IMR-90 (cell line): ENCODE results near the gene NR5A2. TPM values are rescaled to one million over a fixed set of nuclear protein-coding genes. Genes with fewer than 3 reads are reported as not detected.

Experiments used
- ATAC-seq: fragments of 200-7000 bp; cut with Tn5 transposase; 2 replicates; pipeline ENCODE4 v1.9.1; 2020; ENCODE audit warnings: low read depth, mild to moderate bottlenecking, moderate library complexity
- BruUV-seq: library from RNA; stranded (reverse); fragments of 400-500 nt; replicated peaks from 2 replicates; lab custom pipeline; 2021; lab: Mats Ljungman, UMichigan
- CTCF ChIA-PET: fragments of 300-600 bp; formaldehyde crosslinking; extraction: SDS; loops from one replicate; lab custom pipeline; 2021; ENCODE audit warnings: antibody characterized with exemption; lab: Yijun Ruan, JAX
- POLR2A ChIA-PET: fragments of 300-600 bp; sonication (Branson Sonifier 250); formaldehyde crosslinking; loops from one replicate; lab custom pipeline; 2022; ENCODE audit warnings: antibody characterized with exemption; ENCODE audit not compliant: unreplicated experiment; lab: Charles Lee
- DNase-seq: peaks from one replicate; pipeline ENCODE4 v3.0.0; 2013
- H2AFZ ChIP-seq: replicated peaks from 2 replicates; pipeline ENCODE3; 2013; ENCODE audit warnings: low read length, mild to moderate bottlenecking; ENCODE audit not compliant: poor library complexity
- H2AK5ac ChIP-seq: 2 replicates; pipeline ENCODE4 v1.6.1; 2013; ENCODE audit warnings: low read depth, low read length, inconsistent platforms
- H2AK9ac ChIP-seq: replicated peaks from 2 replicates; pipeline ENCODE3; 2013; ENCODE audit warnings: mild to moderate bottlenecking, low read depth, low read length, moderate library complexity; ENCODE audit not compliant: poor library complexity
- H2BK120ac ChIP-seq: 2 replicates; pipeline ENCODE4 v1.6.1; 2013; ENCODE audit warnings: low read depth, low read length, inconsistent platforms
- H2BK15ac ChIP-seq: 3 replicates; pipeline ENCODE4 v1.6.1; 2013; ENCODE audit warnings: low read depth, low read length, inconsistent platforms
- H2BK20ac ChIP-seq: 2 replicates; pipeline ENCODE4 v1.6.1; 2013; ENCODE audit warnings: low read depth, mild to moderate bottlenecking, inconsistent platforms, low read length, moderate library complexity
- H2BK5ac ChIP-seq: 2 replicates; pipeline ENCODE4 v1.6.1; 2013; ENCODE audit warnings: mild to moderate bottlenecking, low read depth, low read length, inconsistent platforms; ENCODE audit not compliant: poor library complexity, severe bottlenecking
- H3K14ac ChIP-seq: replicated peaks from 2 replicates; pipeline ENCODE4 v1.6.1; 2013; ENCODE audit warnings: low read depth, low read length, inconsistent platforms
- H3K18ac ChIP-seq: 2 replicates; pipeline ENCODE4 v1.6.1; 2013; ENCODE audit warnings: low read depth, low read length, control low read depth
- H3K23ac ChIP-seq: 2 replicates; pipeline ENCODE4 v1.6.1; 2013; ENCODE audit warnings: low read depth, low read length, inconsistent platforms
- H3K27ac ChIP-seq: 2 replicates; pipeline ENCODE4 v1.5.1; 2013; ENCODE audit warnings: mild to moderate bottlenecking, control low read depth, low read length; ENCODE audit not compliant: insufficient read depth
- H3K27me3 ChIP-seq: 2 replicates; pipeline ENCODE4 v1.6.1; 2013; ENCODE audit warnings: low read length; ENCODE audit not compliant: control insufficient read depth, insufficient read depth
- H3K36me3 ChIP-seq: 2 replicates; pipeline ENCODE4 v1.6.1; 2013; ENCODE audit warnings: low read length, mixed read lengths; ENCODE audit not compliant: control insufficient read depth, insufficient read depth
- H3K4ac ChIP-seq: 2 replicates; pipeline ENCODE4 v1.6.1; 2013; ENCODE audit warnings: low read depth, low read length, inconsistent platforms
- H3K4me1 ChIP-seq: 2 replicates; pipeline ENCODE4 v1.6.1; 2013; ENCODE audit warnings: low read length, mixed read lengths; ENCODE audit not compliant: control insufficient read depth, insufficient read depth
- H3K4me2 ChIP-seq: 2 replicates; pipeline ENCODE4 v1.6.1; 2013; ENCODE audit warnings: low read depth, mild to moderate bottlenecking, control low read depth, low read length, moderate library complexity
- H3K4me3 ChIP-seq: 2 replicates; pipeline ENCODE4 v1.5.1; 2013; ENCODE audit warnings: low read depth, mild to moderate bottlenecking, control low read depth, low read length, moderate library complexity; ENCODE audit not compliant: insufficient read depth
- H3K56ac ChIP-seq: 2 replicates; pipeline ENCODE4 v1.6.1; 2013; ENCODE audit warnings: low read length, inconsistent platforms; ENCODE audit not compliant: insufficient read depth; ENCODE audit errors: extremely low read depth
- H3K79me1 ChIP-seq, 2 experiments: 2 replicates each; pipeline ENCODE4 v1.6.1; 2013; ENCODE audit warnings: low read length in 2 of 2, inconsistent platforms in 1 of 2, low read depth in 1 of 2
- H3K9ac ChIP-seq: 2 replicates; pipeline ENCODE4 v1.6.1; 2013; ENCODE audit warnings: low read depth, low read length, control low read depth
- H3K9me1 ChIP-seq: 2 replicates; pipeline ENCODE4 v1.6.1; 2013; ENCODE audit warnings: low read length, inconsistent platforms; ENCODE audit not compliant: insufficient read depth
- H3K9me3 ChIP-seq: 2 replicates; pipeline ENCODE4 v1.6.1; 2013; ENCODE audit warnings: low read length; ENCODE audit not compliant: control insufficient read depth, insufficient read depth
- H4K20me1 ChIP-seq: 2 replicates; pipeline ENCODE4 v1.6.1; 2013; ENCODE audit warnings: low read length, inconsistent platforms; ENCODE audit not compliant: insufficient read depth
- H4K5ac ChIP-seq: 2 replicates; pipeline ENCODE4 v1.6.1; 2013; ENCODE audit warnings: mild to moderate bottlenecking, low read depth, low read length, control low read depth
- H4K8ac ChIP-seq, 2 experiments: 2 replicates each; pipeline ENCODE4 v1.6.1; 2013; ENCODE audit warnings: low read depth in 2 of 2, low read length in 2 of 2, control low read depth in 1 of 2, inconsistent platforms in 1 of 2
- H4K91ac ChIP-seq: 2 replicates; pipeline ENCODE4 v1.6.1; 2013; ENCODE audit warnings: low read depth, low read length, inconsistent platforms; ENCODE audit not compliant: insufficient read depth
- BHLHE40 ChIP-seq: fragments of 150-350 bp; IDR thresholded peaks from 2 replicates; pipeline ENCODE4 v1.6.1; 2016; ENCODE audit warnings: mild to moderate bottlenecking, low read depth, low read length
- CEBPB ChIP-seq: IDR thresholded peaks from 2 replicates; pipeline ENCODE4 v1.6.1; 2012; ENCODE audit warnings: low read depth, low read length, improper control_type of control experiment
- CHD1 ChIP-seq: IDR thresholded peaks from 2 replicates; pipeline ENCODE4 v1.6.1; 2012; ENCODE audit warnings: low read depth, low read length, improper control_type of control experiment
- FOS ChIP-seq: fragments of 150-350 bp; IDR thresholded peaks from 2 replicates; pipeline ENCODE4 v1.6.1; 2016; ENCODE audit warnings: low read depth, low read length
- MAFK ChIP-seq: IDR thresholded peaks from 2 replicates; pipeline ENCODE4 v1.6.1; 2012; ENCODE audit warnings: low read depth, low read length, improper control_type of control experiment
- MAZ ChIP-seq: IDR thresholded peaks from 2 replicates; pipeline ENCODE4 v1.6.1; 2012; ENCODE audit warnings: low read depth, mild to moderate bottlenecking, low read length, improper control_type of control experiment, moderate library complexity, borderline replicate concordance
- MXI1 ChIP-seq: IDR thresholded peaks from 2 replicates; pipeline ENCODE4 v1.6.1; 2012; ENCODE audit warnings: low read depth, mild to moderate bottlenecking, low read length, moderate library complexity, borderline replicate concordance
- NFE2L2 ChIP-seq: fragments of 150-350 bp; IDR thresholded peaks from 2 replicates; pipeline ENCODE4 v1.6.1; 2016; ENCODE audit warnings: low read depth, mild to moderate bottlenecking, low read length
- POLR2A ChIP-seq: IDR thresholded peaks from 2 replicates; pipeline ENCODE4 v1.6.1; 2012; ENCODE audit warnings: mild to moderate bottlenecking, low read depth, low read length
- RAD21 ChIP-seq: IDR thresholded peaks from 2 replicates; pipeline ENCODE4 v1.6.1; 2012; ENCODE audit warnings: low read length, improper control_type of control experiment
- RCOR1 ChIP-seq: IDR thresholded peaks from 2 replicates; pipeline ENCODE4 v1.6.1; 2012; ENCODE audit warnings: mild to moderate bottlenecking, low read length, improper control_type of control experiment; ENCODE audit not compliant: insufficient replicate concordance
- RFX5 ChIP-seq: IDR thresholded peaks from 2 replicates; pipeline ENCODE4 v1.8.0; 2012; ENCODE audit warnings: low read depth, mild to moderate bottlenecking, low read length, moderate library complexity
- SMC3 ChIP-seq: fragments of 150-350 bp; IDR thresholded peaks from 2 replicates; pipeline ENCODE4 v1.6.1; 2016; ENCODE audit warnings: low read depth, mild to moderate bottlenecking, antibody characterized with exemption, low read length, moderate library complexity
- WGBS, 2 experiments: methylation state at CpG; one replicate each; pipeline versions ENCODE4 v1.1.5 to v1.1.7; 2013; ENCODE audit warnings: missing lambda C conversion rate in 2 of 2; ENCODE audit not compliant: insufficient read length in 1 of 2; ENCODE audit errors: extremely low coverage in 2 of 2; 5-methylcytosine and 5-hydroxymethylcytosine counted together
- dilution Hi-C: fragments of 300-500 bp; cut with HindIII; formaldehyde crosslinking; loops from one replicate; pipeline ENCODE4 v1.14.3; 2018; ENCODE audit warnings: low sequenced_read_pairs; ENCODE audit not compliant: unreplicated experiment
- in situ Hi-C: fragments of 300-500 bp; cut with MboI; formaldehyde crosslinking; loops from 3 replicates; pipeline ENCODE4 v1.14.3; 2019; ENCODE audit warnings: low sequenced_read_pairs, inconsistent platforms, mixed read lengths
- intact Hi-C: fragments of 100-400 bp; cut with micrococcal nuclease; formaldehyde crosslinking; loops from 2 replicates; pipeline ENCODE4 v1.10.0; 2022
- polyA plus RNA-seq, 3 experiments: library from polyadenylated mRNA; depleted of rRNA; stranded (reverse); fragments of >200 nt; gene quantifications; 2 replicates each; pipeline ENCODE4 v1.2.3, GENCODE V29; 2012; ENCODE audit warnings: low replicate concordance in 1 of 3
- total RNA-seq: library from RNA; depleted of rRNA; stranded (reverse); fragments of >200 nt; gene quantifications from 2 replicates; pipeline ENCODE4 v1.2.3, GENCODE V29; 2012
- TF ChIP-seq, protein P1 (sequence below): fragments of 150-350 bp; IDR thresholded peaks from 2 replicates; pipeline ENCODE4 v1.6.1; 2017; ENCODE audit warnings: mild to moderate bottlenecking, antibody characterized with exemption, low read length, low read depth
- TF ChIP-seq, protein P2 (sequence below): conservative IDR thresholded peaks from 2 replicates; pipeline ENCODE4 v1.5.1; 2012; ENCODE audit warnings: mild to moderate bottlenecking, low read depth, low read length, improper control_type of control experiment
- TF ChIP-seq, protein P3 (sequence below): fragments of 150-350 bp; IDR thresholded peaks from 2 replicates; pipeline ENCODE4 v1.6.1; 2016; ENCODE audit warnings: low read depth, mild to moderate bottlenecking, low read length, moderate library complexity, borderline replicate concordance

The NR5A2 gene
- total and polyA plus RNA-seq, 2 of the 4 experiments (the other 2 are of a cell fraction), result 0.03 to 0.18 TPM

DNA sequence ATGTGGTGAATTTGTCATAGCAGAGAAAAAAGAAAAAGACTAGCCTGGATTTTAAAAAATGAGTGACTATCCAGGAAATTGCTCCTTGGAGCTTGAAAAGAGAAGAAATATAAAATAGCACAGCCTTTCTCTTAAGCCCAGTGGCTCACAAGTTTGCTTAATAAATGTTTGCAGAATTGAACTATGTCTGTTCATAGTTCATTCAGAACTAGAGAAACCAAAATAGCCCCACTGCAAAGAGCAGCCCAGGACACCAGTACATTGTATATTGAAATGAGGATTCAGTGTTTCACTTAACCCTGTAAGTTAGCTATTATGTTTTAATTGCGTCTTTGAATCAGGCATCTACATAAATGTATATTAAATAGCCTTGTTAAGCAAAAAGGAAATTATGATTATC, 88.8 kb downstream of the NR5A2 start:
- Histone ChIP-seq H2AFZ (no peak overlapping the region), H2BK120ac (no peak overlapping the region), H3K4me3 (no peak overlapping the region), H3K4me2 (no peak overlapping the region), H2BK5ac (no peak overlapping the region), H3K4me1 (no peaks in the 10 kb centered on the region), H4K20me1 (no peaks in the 10 kb centered on the region), H3K27ac (no peak overlapping the region), H3K27me3 (no peaks in the 10 kb centered on the region; the same call in 1 of the 2 replicates), H3K14ac (no peak overlapping the region), H3K79me1 (no peaks in the 10 kb centered on the region), H2AK5ac (no peak overlapping the region), H3K18ac (no peak overlapping the region), H3K23ac (no peak overlapping the region), H4K8ac (no peak overlapping the region), H4K5ac (no peak overlapping the region), H2BK20ac (no peak overlapping the region), H3K9ac (no peak overlapping the region), H3K9me3 (no peaks in the 10 kb centered on the region), H3K56ac (no peak overlapping the region), H2AK9ac (no peak overlapping the region), H3K36me3 (no peaks in the 10 kb centered on the region), H3K4ac (no peak overlapping the region), H4K91ac (no peak overlapping the region), H3K9me1 (no peaks in the 10 kb centered on the region), H2BK15ac (no peak overlapping the region)
- intact Hi-C loops (no loop called here), dilution Hi-C loops (no loop called here), in situ Hi-C loops (no loop called here)
- ChIA-PET CTCF (interaction anchor here (0.9 kb wide), 1 partner anchor 27 kb away, joined by 3 read pairs; no protein-coding TSS in a partner anchor), POLR2A (no interaction called here)
- TF ChIP-seq, protein P1, sequence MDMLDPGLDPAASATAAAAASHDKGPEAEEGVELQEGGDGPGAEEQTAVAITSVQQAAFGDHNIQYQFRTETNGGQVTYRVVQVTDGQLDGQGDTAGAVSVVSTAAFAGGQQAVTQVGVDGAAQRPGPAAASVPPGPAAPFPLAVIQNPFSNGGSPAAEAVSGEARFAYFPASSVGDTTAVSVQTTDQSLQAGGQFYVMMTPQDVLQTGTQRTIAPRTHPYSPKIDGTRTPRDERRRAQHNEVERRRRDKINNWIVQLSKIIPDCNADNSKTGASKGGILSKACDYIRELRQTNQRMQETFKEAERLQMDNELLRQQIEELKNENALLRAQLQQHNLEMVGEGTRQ, result no peak
- TF ChIP-seq MAZ (no peak), RCOR1 (no peak), MXI1 (no peak), RFX5 (no peak), FOS (no peak), SMC3 (no peak), CEBPB (no peak), MAFK (no peak), RAD21 (no peak), CHD1 (no peak), POLR2A (no peak), NFE2L2 (no peak), BHLHE40 (no peak)
- TF ChIP-seq, protein P2, sequence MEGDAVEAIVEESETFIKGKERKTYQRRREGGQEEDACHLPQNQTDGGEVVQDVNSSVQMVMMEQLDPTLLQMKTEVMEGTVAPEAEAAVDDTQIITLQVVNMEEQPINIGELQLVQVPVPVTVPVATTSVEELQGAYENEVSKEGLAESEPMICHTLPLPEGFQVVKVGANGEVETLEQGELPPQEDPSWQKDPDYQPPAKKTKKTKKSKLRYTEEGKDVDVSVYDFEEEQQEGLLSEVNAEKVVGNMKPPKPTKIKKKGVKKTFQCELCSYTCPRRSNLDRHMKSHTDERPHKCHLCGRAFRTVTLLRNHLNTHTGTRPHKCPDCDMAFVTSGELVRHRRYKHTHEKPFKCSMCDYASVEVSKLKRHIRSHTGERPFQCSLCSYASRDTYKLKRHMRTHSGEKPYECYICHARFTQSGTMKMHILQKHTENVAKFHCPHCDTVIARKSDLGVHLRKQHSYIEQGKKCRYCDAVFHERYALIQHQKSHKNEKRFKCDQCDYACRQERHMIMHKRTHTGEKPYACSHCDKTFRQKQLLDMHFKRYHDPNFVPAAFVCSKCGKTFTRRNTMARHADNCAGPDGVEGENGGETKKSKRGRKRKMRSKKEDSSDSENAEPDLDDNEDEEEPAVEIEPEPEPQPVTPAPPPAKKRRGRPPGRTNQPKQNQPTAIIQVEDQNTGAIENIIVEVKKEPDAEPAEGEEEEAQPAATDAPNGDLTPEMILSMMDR, result no peak
- TF ChIP-seq, protein P3, sequence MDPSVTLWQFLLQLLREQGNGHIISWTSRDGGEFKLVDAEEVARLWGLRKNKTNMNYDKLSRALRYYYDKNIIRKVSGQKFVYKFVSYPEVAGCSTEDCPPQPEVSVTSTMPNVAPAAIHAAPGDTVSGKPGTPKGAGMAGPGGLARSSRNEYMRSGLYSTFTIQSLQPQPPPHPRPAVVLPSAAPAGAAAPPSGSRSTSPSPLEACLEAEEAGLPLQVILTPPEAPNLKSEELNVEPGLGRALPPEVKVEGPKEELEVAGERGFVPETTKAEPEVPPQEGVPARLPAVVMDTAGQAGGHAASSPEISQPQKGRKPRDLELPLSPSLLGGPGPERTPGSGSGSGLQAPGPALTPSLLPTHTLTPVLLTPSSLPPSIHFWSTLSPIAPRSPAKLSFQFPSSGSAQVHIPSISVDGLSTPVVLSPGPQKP, result no peak
- ATAC-seq (no peak), DNase-seq (no peak)
- no CpG with 5 or more reads among the region's 1 CpG for WGBS, 2 experiments
- no TSS peak for BruUV-seq
